Measurements from ENCODE around the gene ENKUR. TPM values are rescaled to one million over a fixed set of nuclear protein-coding genes. Genes with fewer than 3 reads are reported as not detected.
A peak's percentile ranks its signal among the peaks of the same experiment; 100 is the strongest.

ENKUR gene
- total RNA-seq, 1 donor from 2014 or later, result 6.5 TPM

DNA sequence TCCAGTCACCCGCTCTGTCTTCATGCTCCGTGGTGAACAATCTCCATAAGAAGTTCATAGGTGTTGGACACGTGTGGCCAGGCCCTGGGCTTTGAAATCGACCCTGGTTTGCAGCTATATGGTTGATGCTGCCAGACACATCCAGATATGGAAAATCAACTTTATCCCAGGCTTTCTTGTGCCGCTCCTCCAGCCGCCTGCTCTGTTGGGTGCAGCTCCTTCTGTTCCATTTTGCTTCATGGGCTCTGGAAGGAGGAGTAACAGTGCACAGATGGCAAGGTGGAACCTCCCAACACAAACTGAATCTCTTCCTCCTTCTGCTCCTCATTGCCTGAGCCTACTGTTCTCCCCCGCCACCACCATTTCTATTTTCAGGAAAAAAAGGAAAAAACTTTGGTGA, 45.2 kb upstream of the ENKUR start:
- no peak for ATAC-seq
- no peaks in the 10 kb centered on the region for H3K9me3 ChIP-seq
- no peak overlapping the region for H3K4me3 ChIP-seq
- no peaks in the 10 kb centered on the region for H3K27me3 ChIP-seq (ENCODE audit: low read depth)
- DNase-seq, result no peak
- H3K27ac ChIP-seq, result no peak overlapping the region
- H3K4me1 ChIP-seq, result peaks cover 9% of the 10 kb centered on the region
- TF ChIP-seq, protein P1, sequence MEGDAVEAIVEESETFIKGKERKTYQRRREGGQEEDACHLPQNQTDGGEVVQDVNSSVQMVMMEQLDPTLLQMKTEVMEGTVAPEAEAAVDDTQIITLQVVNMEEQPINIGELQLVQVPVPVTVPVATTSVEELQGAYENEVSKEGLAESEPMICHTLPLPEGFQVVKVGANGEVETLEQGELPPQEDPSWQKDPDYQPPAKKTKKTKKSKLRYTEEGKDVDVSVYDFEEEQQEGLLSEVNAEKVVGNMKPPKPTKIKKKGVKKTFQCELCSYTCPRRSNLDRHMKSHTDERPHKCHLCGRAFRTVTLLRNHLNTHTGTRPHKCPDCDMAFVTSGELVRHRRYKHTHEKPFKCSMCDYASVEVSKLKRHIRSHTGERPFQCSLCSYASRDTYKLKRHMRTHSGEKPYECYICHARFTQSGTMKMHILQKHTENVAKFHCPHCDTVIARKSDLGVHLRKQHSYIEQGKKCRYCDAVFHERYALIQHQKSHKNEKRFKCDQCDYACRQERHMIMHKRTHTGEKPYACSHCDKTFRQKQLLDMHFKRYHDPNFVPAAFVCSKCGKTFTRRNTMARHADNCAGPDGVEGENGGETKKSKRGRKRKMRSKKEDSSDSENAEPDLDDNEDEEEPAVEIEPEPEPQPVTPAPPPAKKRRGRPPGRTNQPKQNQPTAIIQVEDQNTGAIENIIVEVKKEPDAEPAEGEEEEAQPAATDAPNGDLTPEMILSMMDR (IDR thresholded peaks at IDR 0.05), result no peak
- H3K36me3 ChIP-seq, result no peaks in the 10 kb centered on the region
- intact Hi-C loops (cut with DNase I), result no loop called here

DNA sequence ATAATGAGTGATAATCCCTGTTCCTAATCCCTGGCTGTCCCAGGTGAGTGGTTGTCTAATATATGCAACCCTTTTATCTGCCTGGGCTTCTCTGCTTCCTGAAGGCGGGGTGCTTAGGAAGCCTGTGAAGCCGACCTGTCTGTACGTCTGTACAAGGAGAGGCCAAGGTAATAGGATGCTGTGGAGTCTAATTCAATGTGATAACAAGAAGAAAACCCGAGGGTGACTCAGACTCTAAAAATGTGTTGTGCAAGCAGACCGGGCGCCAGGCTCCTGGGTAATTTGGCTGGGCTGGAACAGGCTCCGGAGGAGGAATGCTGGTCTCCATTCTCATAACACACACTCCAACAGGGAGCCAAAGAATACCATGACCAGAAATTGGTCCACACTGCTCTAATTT, 44.0 kb upstream of the ENKUR start:
- ATAC-seq (peak; percentile 68 to 76), DNase-seq (peak; percentile 63)
- H3K36me3 ChIP-seq, result no peaks in the 10 kb centered on the region
- no peaks in the 10 kb centered on the region for H3K9me3 ChIP-seq
- intact Hi-C loops (cut with DNase I), result no loop called here
- H3K27me3 ChIP-seq (ENCODE audit: low read depth), result no peaks in the 10 kb centered on the region
- TF ChIP-seq, protein P1 (IDR thresholded peaks at IDR 0.05), result no peak
- no peak overlapping the region for H3K27ac ChIP-seq
- H3K4me3 ChIP-seq, result no peak overlapping the region
- H3K4me1 ChIP-seq, result peaks cover 9% of the 10 kb centered on the region

DNA sequence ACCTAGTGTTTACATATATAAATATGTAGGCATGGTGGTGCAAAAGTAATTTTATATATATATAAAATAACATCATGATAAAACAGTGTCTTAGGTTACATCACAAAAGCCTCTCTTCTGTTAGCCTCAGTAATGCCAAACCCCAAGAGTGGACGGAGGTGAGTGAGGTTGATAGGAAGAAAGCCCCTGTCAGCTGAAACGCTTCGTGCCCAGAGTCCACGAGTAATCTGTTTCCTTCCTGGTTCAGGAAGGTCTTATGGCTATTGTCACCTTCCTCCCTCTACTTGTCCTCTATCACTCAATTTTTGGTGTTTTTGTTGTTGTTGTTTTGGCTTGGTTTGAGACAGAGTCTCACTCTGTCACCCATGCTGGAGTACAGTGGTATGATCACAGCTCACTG, 41.9 kb upstream of the ENKUR start:
- no peaks in the 10 kb centered on the region for H3K27me3 ChIP-seq (ENCODE audit: low read depth)
- no peak for DNase-seq
- intact Hi-C loops (cut with DNase I), result no loop called here
- H3K4me1 ChIP-seq, result peaks cover 9% of the 10 kb centered on the region
- H3K9me3 ChIP-seq, result no peaks in the 10 kb centered on the region
- TF ChIP-seq, protein P1 (IDR thresholded peaks at IDR 0.05), result no peak
- H3K36me3 ChIP-seq, result no peaks in the 10 kb centered on the region
- no peak overlapping the region for H3K27ac ChIP-seq
- no peak overlapping the region for H3K4me3 ChIP-seq
- no peak for ATAC-seq

DNA sequence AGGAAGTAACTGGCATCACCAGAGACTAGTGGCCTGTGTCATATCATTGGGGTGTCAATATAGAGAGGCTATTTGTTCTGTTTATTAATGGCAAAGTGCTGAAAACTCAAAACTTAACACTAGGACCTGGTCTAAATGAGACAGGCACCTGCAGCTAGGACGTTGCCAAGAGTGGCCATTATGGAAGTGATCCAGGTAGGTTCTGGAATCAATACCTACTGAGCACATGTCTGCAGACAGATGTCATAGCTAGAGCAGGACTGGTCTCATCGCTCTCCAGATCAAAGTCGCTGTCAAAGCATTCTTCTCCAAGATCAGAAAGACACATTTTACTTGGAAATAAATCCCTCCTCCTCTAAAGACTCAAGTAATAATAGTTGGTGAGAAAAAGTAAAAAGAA, 40.8 kb upstream of the ENKUR start:
- TF ChIP-seq, protein P1 (IDR thresholded peaks at IDR 0.05), result no peak
- intact Hi-C loops (cut with DNase I), result no loop called here
- DNase-seq, result no peak
- no peaks in the 10 kb centered on the region for H3K9me3 ChIP-seq
- H3K4me3 ChIP-seq, result no peak overlapping the region
- no peaks in the 10 kb centered on the region for H3K36me3 ChIP-seq
- H3K27ac ChIP-seq, result no peak overlapping the region
- no peak for ATAC-seq
- no peaks in the 10 kb centered on the region for H3K27me3 ChIP-seq (ENCODE audit: low read depth)
- H3K4me1 ChIP-seq, result no peaks in the 10 kb centered on the region

DNA sequence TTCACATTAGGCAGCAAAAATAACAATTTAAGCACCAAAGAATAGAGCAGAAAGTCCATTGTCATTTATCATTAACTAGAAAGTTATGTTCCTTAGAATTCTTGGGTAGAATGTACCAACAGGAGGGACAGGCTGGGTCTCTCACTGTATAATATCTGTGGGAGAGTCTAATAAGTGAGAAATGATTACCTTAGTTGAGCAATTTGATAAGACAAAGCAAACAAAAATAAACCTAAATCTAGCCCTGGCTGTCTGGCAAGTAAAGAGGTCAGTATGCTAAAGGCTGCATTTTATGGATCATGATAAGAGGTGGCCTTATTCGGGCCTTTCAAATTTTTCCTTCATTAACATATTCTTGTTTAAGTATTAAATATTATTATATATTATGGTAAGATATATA, 36.1 kb upstream of the ENKUR start:
- ATAC-seq (no peak), DNase-seq (no peak)
- H3K36me3 ChIP-seq, result no peaks in the 10 kb centered on the region
- H3K4me3 ChIP-seq, result no peak overlapping the region
- intact Hi-C loops (cut with DNase I), result no loop called here
- H3K27me3 ChIP-seq (ENCODE audit: low read depth), result no peaks in the 10 kb centered on the region
- no peaks in the 10 kb centered on the region for H3K4me1 ChIP-seq
- TF ChIP-seq, protein P1 (IDR thresholded peaks at IDR 0.05), result no peak
- no peaks in the 10 kb centered on the region for H3K9me3 ChIP-seq
- H3K27ac ChIP-seq, result no peak overlapping the region

DNA sequence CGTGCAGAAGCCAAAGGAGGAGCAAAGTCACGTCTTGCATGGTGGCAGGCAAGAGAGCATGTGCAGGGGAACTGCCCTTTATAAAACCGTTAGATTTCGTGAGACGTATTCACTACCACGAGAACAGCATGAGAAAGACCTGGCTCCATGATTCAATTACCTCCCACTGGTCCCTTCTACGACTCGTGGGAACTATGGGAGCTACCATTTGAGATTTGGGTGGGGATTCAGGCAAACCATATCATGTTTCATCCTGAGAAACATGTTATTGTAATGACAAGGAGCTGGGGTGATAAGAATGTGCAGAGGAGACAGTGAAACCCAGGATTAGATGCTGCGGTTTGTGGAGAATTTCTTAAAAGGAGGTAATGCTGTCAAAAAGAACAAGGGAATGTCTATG, 34.4 kb upstream of the ENKUR start:
- H3K27me3 ChIP-seq (ENCODE audit: low read depth), result no peaks in the 10 kb centered on the region
- H3K36me3 ChIP-seq, result no peaks in the 10 kb centered on the region
- H3K4me1 ChIP-seq, result no peaks in the 10 kb centered on the region
- H3K27ac ChIP-seq, result no peak overlapping the region
- intact Hi-C loops (cut with DNase I), result no loop called here
- no peak overlapping the region for H3K4me3 ChIP-seq
- ATAC-seq (no peak), DNase-seq (no peak)
- no peaks in the 10 kb centered on the region for H3K9me3 ChIP-seq
- TF ChIP-seq, protein P1 (IDR thresholded peaks at IDR 0.05), result no peak
